SH-SY5Y (cell line): ENCODE data around the gene E2F2.

Experiments used
- GATA2 ChIP-seq: IDR thresholded peaks from 2 replicates; pipeline ENCODE4 v1.6.1; 2011; ENCODE audit warnings: mild to moderate bottlenecking, low read depth, low read length
- GATA3 ChIP-seq: IDR thresholded peaks from 2 replicates; pipeline ENCODE4 v1.6.1; 2011; ENCODE audit warnings: low read depth, mild to moderate bottlenecking, low read length, moderate library complexity

- no peak for TF ChIP-seq GATA2
- TF ChIP-seq GATA3, result no peak
Measured at GRCh38 chr1:23521588-23521987, 9.4 kb downstream of the E2F2 start.
